Peyer's patch (tissue), 4 donors: ENCODE data around the gene PALLD. TPM values are rescaled to one million over a fixed set of nuclear protein-coding genes. Genes with fewer than 3 reads are reported as not detected.
"Not testable (repeated sequence)": the region's sequence is repeated elsewhere in the genome, so short reads cannot be mapped to it uniquely, and the experiment has no call there.

Experiments used
- DNase-seq, 3 donors: peaks; one replicate each; pipeline ENCODE4 v3.0.0-alpha.2; 2017 to 2019
- H3K27ac ChIP-seq, 4 donors: fragments of 200-600 bp; sonication (generic); one replicate each; pipeline ENCODE4 v1.5.1; 2016 to 2019
- H3K27me3 ChIP-seq, 2 donors: fragments of 200-600 bp; sonication (generic); one replicate each; pipeline ENCODE4 v1.5.1; 2019
- H3K36me3 ChIP-seq, 3 donors: fragments of 200-600 bp; sonication (generic); one replicate each; pipeline ENCODE4 v1.5.1; 2016 to 2019
- H3K4me1 ChIP-seq, 4 donors: fragments of 200-600 bp; sonication (generic); one replicate each; pipeline ENCODE4 v1.5.1; 2016 to 2019
- H3K4me3 ChIP-seq, 4 donors: fragments of 200-600 bp; sonication (generic); 1 replicate in 3 of 4; 2 replicates in 1 of 4; pipeline ENCODE4 v1.5.1; 2016 to 2019; ENCODE audit warnings: mild to moderate bottlenecking in 1 of 4
- H3K9me3 ChIP-seq, 4 donors: fragments of 200-600 bp; sonication (generic); one replicate each; pipeline ENCODE4 v1.5.1; 2016 to 2019; ENCODE audit warnings: mild to moderate bottlenecking in 1 of 4
- CTCF ChIP-seq, 6 experiments: fragments of 450-650 bp in 4 of 6; fragments of 200-600 bp in 2 of 6; sonication (generic) in 1 of 6; IDR thresholded peaks; one replicate each; pipeline ENCODE4 v1.5.1; 2017 to 2019; ENCODE audit warnings: antibody characterized with exemption in 6 of 6, mild to moderate bottlenecking in 3 of 6, moderate library complexity in 1 of 6
- POLR2A ChIP-seq, 2 donors: fragments of 450-650 bp; IDR thresholded peaks; one replicate each; pipeline ENCODE4 v1.5.1; 2017; ENCODE audit warnings: antibody characterized with exemption in 2 of 2, mild to moderate bottlenecking in 2 of 2, moderate library complexity in 2 of 2
- total RNA-seq, 4 donors: library from RNA; depleted of rRNA; stranded (reverse); fragments of >200 nt; gene quantifications; one replicate each; pipeline ENCODE4 v1.1.0, GENCODE V29; 2016

The PALLD gene
- total RNA-seq, 4 donors from 2014 or later: 68.0 to 175 (median 78.4) TPM

- Histone ChIP-seq H3K27me3 (no peaks in the 10 kb centered on the region), H3K36me3 (no peaks in the 10 kb centered on the region), H3K4me1 (no peaks in the 10 kb centered on the region), H3K27ac (peak overlapping the region in 1 of 4 donors; percentile 7), H3K4me3 (no peak overlapping the region), H3K9me3 (no peaks in the 10 kb centered on the region)
- TF ChIP-seq CTCF (IDR thresholded peaks at IDR 0.05): no peak
- no peak for TF ChIP-seq POLR2A (IDR thresholded peaks at IDR 0.05)
- DNase-seq: no peak
Observed at GRCh38 chr4:168723020-168723419, 226.2 kb downstream of the PALLD start.

GRCh38 chr4:168723569-168723968 is 226.7 kb downstream of the PALLD start:
- Histone ChIP-seq H3K9me3 (no peaks in the 10 kb centered on the region), H3K27me3 (no peaks in the 10 kb centered on the region), H3K4me1 (no peaks in the 10 kb centered on the region), H3K4me3 (no peak overlapping the region), H3K36me3 (no peaks in the 10 kb centered on the region), H3K27ac (no peak overlapping the region)
- TF ChIP-seq CTCF (IDR thresholded peaks at IDR 0.05): no peak
- TF ChIP-seq POLR2A (IDR thresholded peaks at IDR 0.05): no peak
- no peak for DNase-seq

- no peak for DNase-seq
- Histone ChIP-seq H3K4me1 (no peaks in the 10 kb centered on the region), H3K36me3 (no peaks in the 10 kb centered on the region), H3K27ac (no peak overlapping the region), H3K4me3 (no peak overlapping the region), H3K27me3 (no peaks in the 10 kb centered on the region), H3K9me3 (no peaks in the 10 kb centered on the region)
- no peak for TF ChIP-seq CTCF (IDR thresholded peaks at IDR 0.05)
- no peak for TF ChIP-seq POLR2A (IDR thresholded peaks at IDR 0.05)
Observed at GRCh38 chr4:168724243-168724642, 227.4 kb downstream of the PALLD start.

- Histone ChIP-seq H3K36me3 (no peaks in the 10 kb centered on the region), H3K4me1 (no peaks in the 10 kb centered on the region), H3K4me3 (no peak overlapping the region), H3K27ac (no peak overlapping the region), H3K27me3 (no peaks in the 10 kb centered on the region), H3K9me3 (no peaks in the 10 kb centered on the region)
- TF ChIP-seq POLR2A (IDR thresholded peaks at IDR 0.05) (no peak), CTCF (IDR thresholded peaks at IDR 0.05) (no peak)
- DNase-seq: no peak
Observed at GRCh38 chr4:168724686-168725411, 228.0 kb downstream of the PALLD start.

- Histone ChIP-seq H3K4me1 (no peaks in the 10 kb centered on the region), H3K4me3 (no peak overlapping the region), H3K27ac (no peak overlapping the region), H3K9me3 (no peaks in the 10 kb centered on the region), H3K27me3 (no peaks in the 10 kb centered on the region), H3K36me3 (no peaks in the 10 kb centered on the region)
- no peak for DNase-seq
- no peak for TF ChIP-seq POLR2A (IDR thresholded peaks at IDR 0.05)
- TF ChIP-seq CTCF (IDR thresholded peaks at IDR 0.05): no peak
Observed at GRCh38 chr4:168725930-168726329, 229.1 kb downstream of the PALLD start.

- not testable (repeated sequence) for H3K4me1 ChIP-seq, H3K9me3 ChIP-seq, H3K4me3 ChIP-seq, DNase-seq, H3K27me3 ChIP-seq, H3K27ac ChIP-seq, H3K36me3 ChIP-seq
Observed at GRCh38 chr4:168727181-168727580, 230.3 kb downstream of the PALLD start.
